Measurements from ENCODE around the gene DIO3.

Gene DIO3

DNA sequence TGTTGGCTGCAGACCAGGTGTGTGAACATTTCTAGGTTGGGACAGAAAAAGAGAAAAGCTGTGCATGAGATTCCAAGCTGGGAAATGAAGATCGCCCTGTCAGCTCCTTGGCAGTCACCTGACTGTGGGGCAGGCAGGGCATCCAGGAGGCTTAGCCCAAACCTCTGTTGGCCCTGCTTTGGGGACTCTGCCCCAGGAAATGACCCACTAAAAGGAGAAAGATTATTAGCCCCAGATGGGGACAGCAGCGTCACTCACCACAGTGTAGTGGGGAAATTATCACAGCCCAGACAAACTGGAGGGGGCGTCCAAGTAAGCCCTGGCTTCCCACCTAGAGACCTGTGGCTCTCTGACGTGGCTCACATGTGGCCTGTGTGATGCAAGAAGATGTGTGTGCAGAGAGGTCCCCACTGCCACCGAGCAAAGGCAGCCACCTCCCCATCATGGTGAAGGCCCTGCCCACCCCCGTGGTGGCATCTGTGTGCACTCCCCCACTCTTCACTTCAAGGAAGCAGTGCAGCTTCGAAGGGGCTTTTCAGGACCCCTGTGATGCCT, 39.1 kb downstream of the DIO3 start:
- no peak for DNase-seq

GRCh38 chr14:101600891-101601605, 39.8 kb downstream of the DIO3 start:
- DNase-seq = no peak

GRCh38 chr14:101601606-101602465, 40.5 kb downstream of the DIO3 start:
- no peak for DNase-seq

DNA sequence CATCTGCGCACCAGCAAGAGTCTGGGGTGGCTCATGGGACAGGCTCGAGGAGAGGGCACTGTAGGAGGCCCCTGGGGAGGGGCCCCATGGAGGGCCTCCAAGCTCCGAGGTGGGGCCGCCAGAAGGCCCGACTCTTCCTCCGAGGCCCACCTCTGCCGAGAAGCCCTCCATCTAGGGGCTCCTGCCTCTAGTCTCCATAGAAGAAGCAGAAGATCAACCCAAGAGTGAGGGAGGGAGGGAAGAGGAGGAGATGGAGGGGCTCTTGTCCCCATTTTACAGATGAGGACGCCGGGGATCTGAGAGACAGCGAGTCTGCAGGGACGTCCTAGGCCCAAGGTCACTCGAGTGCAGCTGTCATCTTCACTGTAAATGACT, 41.2 kb downstream of the DIO3 start:
- no peak for DNase-seq

DNA sequence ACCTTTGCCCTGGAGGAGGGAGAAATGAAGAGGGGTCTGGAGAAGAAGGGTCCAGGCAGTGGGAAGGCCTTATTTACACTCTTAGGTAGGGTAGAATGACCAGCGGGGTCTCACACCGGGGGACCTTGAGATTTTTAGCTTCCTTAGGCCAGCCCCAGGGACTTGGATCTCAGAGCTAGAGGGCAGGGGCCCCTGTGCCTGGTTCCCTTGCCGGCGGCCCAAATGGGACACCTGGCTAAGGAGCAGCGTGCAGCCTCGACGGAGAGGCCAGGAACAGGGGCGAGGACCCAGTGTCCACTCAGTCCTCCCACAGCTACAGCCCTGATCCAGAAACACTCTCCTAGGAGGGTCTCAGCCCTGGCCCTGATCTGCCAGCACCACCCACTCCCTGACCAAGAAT, 41.8 kb downstream of the DIO3 start:
- no peak for DNase-seq

- no peak for DNase-seq
These were observed 43.1 kb downstream of the DIO3 start for GRCh38 chr14:101604228-101604934.

GRCh38 chr14:101604935-101605780, 43.9 kb downstream of the DIO3 start:
- DNase-seq = no peak

DNA sequence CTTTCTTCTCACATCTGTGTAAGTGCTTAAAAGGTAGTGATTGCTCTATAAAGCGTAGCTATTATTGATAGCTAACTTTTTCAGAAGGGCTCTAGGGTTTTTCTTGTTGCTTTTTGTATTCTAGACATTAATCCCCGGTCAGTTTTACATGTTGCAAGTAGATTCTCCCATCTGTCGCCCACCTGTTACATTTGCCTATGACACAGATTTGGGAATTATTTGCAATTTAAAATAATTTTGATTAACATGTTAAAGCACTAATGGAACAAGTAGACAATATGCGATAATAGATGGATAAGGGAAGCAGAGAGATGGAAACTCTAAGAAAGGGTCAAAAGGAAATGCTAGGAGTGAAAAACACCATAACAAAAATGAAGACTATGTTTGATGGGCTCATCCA, 44.5 kb downstream of the DIO3 start:
- DNase-seq = no peak
